ENCODE results near the gene SHC2.

Gene SHC2

DNA sequence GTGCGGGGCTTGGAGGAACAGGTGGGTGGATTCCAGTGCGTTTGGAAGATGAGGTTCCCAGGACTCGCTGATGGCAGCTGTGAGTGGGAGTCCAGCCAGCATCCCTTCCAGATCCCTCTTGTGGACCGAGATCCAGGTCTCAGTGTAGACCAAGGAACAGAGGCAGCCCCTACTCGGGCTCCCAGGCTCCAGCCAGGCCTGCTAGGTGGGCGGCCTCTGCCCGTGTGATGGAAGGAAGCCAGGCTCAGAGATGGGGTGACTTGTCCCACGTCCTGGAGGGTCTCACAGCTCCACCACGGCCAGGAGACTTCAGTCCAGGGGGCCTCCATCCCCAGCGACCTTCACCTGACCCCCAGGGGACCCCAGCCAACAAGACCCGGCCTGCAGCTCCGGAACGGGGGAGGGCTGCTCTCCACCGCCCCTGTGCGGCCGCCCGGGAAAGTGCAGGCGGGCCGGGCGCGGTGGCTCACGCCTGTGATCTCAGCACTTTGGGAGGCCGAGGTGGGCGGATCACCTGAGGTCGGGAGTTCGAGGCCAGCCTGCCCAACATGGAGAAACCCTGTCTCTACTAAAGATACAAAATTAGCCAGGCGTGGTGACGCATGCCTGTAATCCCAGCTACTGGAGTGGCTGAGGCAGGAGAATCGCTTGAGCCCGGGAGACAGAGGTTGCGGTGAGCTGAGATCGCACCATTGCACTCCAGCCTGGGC lies 34.7 kb upstream of the SHC2 start:
- TF ChIP-seq, protein P1, sequence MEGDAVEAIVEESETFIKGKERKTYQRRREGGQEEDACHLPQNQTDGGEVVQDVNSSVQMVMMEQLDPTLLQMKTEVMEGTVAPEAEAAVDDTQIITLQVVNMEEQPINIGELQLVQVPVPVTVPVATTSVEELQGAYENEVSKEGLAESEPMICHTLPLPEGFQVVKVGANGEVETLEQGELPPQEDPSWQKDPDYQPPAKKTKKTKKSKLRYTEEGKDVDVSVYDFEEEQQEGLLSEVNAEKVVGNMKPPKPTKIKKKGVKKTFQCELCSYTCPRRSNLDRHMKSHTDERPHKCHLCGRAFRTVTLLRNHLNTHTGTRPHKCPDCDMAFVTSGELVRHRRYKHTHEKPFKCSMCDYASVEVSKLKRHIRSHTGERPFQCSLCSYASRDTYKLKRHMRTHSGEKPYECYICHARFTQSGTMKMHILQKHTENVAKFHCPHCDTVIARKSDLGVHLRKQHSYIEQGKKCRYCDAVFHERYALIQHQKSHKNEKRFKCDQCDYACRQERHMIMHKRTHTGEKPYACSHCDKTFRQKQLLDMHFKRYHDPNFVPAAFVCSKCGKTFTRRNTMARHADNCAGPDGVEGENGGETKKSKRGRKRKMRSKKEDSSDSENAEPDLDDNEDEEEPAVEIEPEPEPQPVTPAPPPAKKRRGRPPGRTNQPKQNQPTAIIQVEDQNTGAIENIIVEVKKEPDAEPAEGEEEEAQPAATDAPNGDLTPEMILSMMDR (IDR thresholded peaks at IDR 0.05; ENCODE audit: borderline replicate concordance, insufficient read depth, low read depth, low read length), result peak; percentile 82
- no peak overlapping the region for H3K4me3 ChIP-seq (ENCODE audit: low read depth, low read length)

DNA sequence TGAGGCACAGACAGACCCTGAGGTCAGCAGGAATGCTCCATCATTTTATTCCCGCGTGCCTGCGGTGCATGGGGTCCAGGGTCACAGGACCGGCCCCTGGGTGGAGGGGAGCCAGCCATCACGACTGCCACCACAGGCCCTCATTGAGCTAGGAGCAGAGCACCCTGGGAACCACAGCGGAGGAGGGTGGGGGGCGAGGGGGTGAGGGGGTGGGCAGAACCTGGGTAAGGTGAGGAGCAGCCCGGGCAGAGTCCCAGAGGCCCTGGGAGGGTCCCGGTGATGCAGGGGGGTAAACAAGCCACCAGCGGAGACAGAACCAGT lies 34.2 kb upstream of the SHC2 start:
- TF ChIP-seq, protein P1 (IDR thresholded peaks at IDR 0.05; ENCODE audit: borderline replicate concordance, insufficient read depth, low read depth, low read length), result no peak
- H3K4me3 ChIP-seq (ENCODE audit: low read depth, low read length), result no peak overlapping the region

DNA sequence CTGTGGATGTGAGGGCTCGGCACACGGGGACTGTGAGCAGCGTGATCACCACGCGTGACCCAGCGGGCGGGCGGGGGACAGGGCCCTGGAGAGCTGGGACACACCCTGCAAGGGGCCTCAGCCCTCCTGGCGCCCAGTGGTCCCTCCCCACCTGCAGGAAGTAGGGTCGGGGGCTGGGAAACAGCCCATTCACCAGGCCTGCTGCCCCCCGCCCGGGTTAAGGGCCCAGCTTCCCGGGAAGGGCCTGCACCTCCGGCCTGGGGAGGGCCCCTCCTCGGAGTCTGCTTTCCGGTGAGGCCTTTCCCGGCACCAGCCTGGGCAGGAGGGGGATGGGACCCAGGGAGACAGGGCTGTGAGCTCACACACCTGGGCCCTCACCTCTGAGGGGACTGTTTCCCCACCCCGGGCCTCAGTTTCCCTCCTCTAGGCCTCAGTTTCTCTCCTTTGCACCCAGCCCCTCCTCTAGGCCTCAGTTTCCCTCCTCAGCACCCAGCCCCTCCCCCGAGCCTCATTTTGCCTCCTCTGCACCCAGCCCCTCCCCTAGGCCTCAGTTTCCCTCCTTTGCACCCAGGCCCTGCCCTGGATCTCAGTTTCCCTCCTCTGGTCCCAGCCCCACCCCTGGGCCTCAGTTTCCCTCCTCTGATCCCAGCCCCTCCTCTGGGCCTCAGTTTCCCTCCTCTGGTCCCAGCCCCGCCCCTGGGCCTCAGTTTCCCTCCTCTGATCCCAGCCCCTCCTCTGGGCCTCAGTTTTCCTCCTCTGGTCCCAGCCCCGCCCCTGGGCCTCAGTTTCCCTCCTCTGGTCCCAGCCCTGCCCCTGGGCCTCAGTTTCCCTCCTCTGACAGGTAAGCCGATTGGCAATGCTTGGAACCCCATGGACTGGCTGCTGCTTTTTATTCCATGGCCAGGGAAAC lies 33.6 kb upstream of the SHC2 start:
- no peak overlapping the region for H3K4me3 ChIP-seq (ENCODE audit: low read depth, low read length)
- TF ChIP-seq, protein P1 (IDR thresholded peaks at IDR 0.05; ENCODE audit: borderline replicate concordance, insufficient read depth, low read depth, low read length), result no peak

DNA sequence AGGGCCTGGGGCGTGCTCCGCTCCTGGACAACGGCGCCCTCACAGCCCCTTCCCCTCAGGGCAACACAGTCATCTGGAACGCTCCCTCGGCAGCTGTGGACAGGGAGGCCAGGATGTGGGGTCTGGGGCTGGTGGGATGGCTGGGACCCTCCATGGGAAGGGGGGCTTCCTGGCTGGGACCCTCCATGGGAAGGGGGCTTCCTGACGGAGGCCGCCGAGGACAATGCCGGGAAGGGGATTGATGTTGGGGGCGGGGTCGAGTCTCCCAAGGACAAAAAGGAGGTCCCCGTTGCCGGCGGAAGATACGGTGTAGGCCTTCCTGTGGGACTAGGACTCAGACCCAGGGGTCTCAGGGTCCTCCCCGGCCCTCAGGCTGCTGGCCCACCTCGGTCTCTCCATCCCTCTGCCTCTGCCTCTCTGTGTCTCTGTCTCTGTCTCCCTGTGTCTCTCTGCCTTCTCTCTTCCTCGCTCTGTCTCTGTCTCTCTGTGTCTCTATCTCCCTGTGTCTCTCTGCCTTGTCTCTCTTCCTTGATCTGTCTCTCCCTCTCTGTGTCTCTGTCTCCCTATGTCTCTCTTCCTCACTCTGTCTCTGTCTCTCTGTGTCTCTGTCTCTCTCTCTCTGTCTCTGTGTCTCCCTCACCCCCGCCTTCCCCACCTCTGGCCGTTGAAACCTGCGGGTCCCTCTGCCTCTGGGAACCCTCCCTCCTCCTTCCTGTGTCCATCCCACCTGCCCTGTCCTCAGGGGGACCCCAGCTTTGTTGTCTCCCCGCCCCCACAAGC lies 32.7 kb upstream of the SHC2 start:
- TF ChIP-seq, protein P1 (IDR thresholded peaks at IDR 0.05; ENCODE audit: borderline replicate concordance, insufficient read depth, low read depth, low read length), result no peak
- H3K4me3 ChIP-seq (ENCODE audit: low read depth, low read length), result no peak overlapping the region

DNA sequence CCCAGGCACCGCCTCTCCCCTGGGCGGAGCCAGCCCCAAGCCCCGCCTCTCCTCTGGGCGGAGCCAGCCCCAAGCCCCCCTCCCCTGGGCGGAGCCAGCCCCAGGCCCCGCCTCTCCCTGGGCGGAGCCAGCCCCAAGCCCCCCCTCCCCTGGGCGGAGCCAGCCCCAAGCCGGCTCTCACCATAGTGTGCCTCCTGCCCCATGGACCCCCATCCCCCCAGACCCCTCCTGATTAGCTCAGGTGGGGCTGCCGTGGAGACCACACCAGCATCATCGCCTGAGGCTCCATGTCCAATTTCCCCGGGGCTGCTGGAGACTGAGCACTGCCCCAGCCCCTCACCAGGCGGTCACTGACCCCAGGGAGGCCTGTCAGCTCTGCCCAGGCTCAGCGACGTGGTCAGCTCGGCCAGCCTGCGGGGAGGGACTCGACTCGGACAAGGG lies 31.3 kb upstream of the SHC2 start:
- H3K4me3 ChIP-seq (ENCODE audit: low read depth, low read length), result no peak overlapping the region
- TF ChIP-seq, protein P1 (IDR thresholded peaks at IDR 0.05; ENCODE audit: borderline replicate concordance, insufficient read depth, low read depth, low read length), result no peak

DNA sequence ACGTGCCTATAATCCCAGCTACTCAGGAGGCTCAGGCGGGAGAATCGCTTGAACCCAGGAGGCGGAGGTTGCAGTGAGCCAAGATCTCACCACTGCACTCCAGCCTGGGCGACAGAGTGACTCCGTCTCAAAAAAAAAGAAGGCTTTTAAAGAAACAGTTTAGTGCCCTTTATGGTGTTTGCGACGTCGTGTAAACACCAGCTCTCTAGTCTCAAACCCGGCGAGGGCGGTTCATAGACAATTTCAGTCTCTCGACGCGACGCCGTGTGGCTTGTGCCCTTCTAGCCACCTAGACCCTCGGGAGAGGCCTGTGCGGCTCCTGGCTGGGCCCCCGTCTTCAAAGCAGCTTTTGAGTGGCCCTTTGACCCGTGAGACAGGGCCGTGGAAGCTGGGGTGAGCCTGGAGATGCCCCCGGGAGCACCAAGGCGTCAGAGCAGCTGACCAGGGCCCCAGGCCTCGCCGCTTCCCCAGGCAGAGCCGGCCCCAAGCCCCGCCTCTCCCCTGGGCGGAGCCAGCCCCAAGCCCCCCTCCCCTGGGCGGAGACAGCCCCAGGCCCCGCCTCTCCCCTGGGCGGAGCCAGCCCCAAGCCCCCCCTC lies 30.4 kb upstream of the SHC2 start:
- H3K4me3 ChIP-seq (ENCODE audit: low read depth, low read length), result no peak overlapping the region
- TF ChIP-seq, protein P1 (IDR thresholded peaks at IDR 0.05; ENCODE audit: borderline replicate concordance, insufficient read depth, low read depth, low read length), result no peak

Data from GM12875 (cell line).